HG03103 (cell line): Measurements from ENCODE around the gene MYOZ3.

Experiments used
- ATAC-seq: cut with Tn5 transposase; IDR thresholded peaks from one replicate; pipeline ENCODE4 v1.9.1; 2021; ENCODE audit warnings: low read depth; ENCODE audit not compliant: unreplicated experiment

Gene MYOZ3

GRCh38 chr5:150690760-150691159 lies 29.7 kb downstream of the MYOZ3 start:
- ATAC-seq, result no peak

GRCh38 chr5:150692276-150692675 lies 31.2 kb downstream of the MYOZ3 start:
- no peak for ATAC-seq

GRCh38 chr5:150694612-150695011 lies 33.6 kb downstream of the MYOZ3 start:
- ATAC-seq, result no peak

- ATAC-seq, result no peak
These were observed 39.2 kb downstream of the MYOZ3 start for GRCh38 chr5:150700246-150700593.

GRCh38 chr5:150700594-150701377 lies 39.7 kb downstream of the MYOZ3 start, which contains the start of gene RBM22:
TSS of gene RBM22 (minus strand) at chr5:150701062. CDS start at chr5:150700985, 77 bp downstream.
- peak; percentile 96 for ATAC-seq

GRCh38 chr5:150703762-150704161 lies 42.7 kb downstream of the MYOZ3 start:
- no peak for ATAC-seq

- ATAC-seq, result no peak
These were observed 45.8 kb downstream of the MYOZ3 start for GRCh38 chr5:150706776-150707390.

- no peak for ATAC-seq
These were observed 49.1 kb downstream of the MYOZ3 start for GRCh38 chr5:150710165-150710564.

GRCh38 chr5:150723845-150724244 lies 62.8 kb downstream of the MYOZ3 start:
- no peak for ATAC-seq
